Measurements from ENCODE around the gene SNX2. TPM values are rescaled to one million over a fixed set of nuclear protein-coding genes. Genes with fewer than 3 reads are reported as not detected.

SNX2 gene
- total and polyA plus RNA-seq, 9 of the 15 experiments (the other 6 are each of a cell fraction or from before 2014, with no cell fraction given): 35.2 to 86.0 (median 58.1) TPM

GRCh38 chr5:122844910-122845228 lies 70.0 kb downstream of the SNX2 start (continued):
- TF ChIP-seq ZNF609 (CRISPR knock-in tag; IDR thresholded peaks at IDR 0.05; ENCODE audit: borderline replicate concordance) (no peak), ZNF140 (CRISPR knock-in tag; IDR thresholded peaks at IDR 0.05) (no peak), ZNF583 (CRISPR knock-in tag; IDR thresholded peaks at IDR 0.05) (no peak), GABPB2 (CRISPR knock-in tag; conservative IDR thresholded peaks at IDR 0.05) (no peak), THRB (CRISPR knock-in tag; conservative IDR thresholded peaks at IDR 0.05) (no peak), FOXA3 (CRISPR knock-in tag; conservative IDR thresholded peaks at IDR 0.05 in 1 of 2, IDR thresholded peaks at IDR 0.05 in 1 of 2) (no peak), BACH1 (tag; IDR thresholded peaks at IDR 0.05) (peak; percentile 61; the same call in 1 of the 2 replicates), ZNF384 (IDR thresholded peaks at IDR 0.05; ENCODE audit: low read depth, low read length) (no peak), EWSR1 (IDR thresholded peaks at IDR 0.05; ENCODE audit: borderline replicate concordance, low read depth, partially characterized antibody) (no peak), FIP1L1 (IDR thresholded peaks at IDR 0.05; ENCODE audit: low read depth, low read length, poor library complexity, severe bottlenecking) (no peak), ATF1 (CRISPR knock-in tag; IDR thresholded peaks at IDR 0.05) (no peak), ATF1 (tag; IDR thresholded peaks at IDR 0.05) (peak; percentile 40), MEF2A (IDR thresholded peaks at IDR 0.05; ENCODE audit: control insufficient read depth, low read depth, low read length) (no peak), RBM39 (optimal IDR thresholded peaks at IDR 0.05; ENCODE audit: low read depth, low read length) (no peak), HES1 (IDR thresholded peaks at IDR 0.05; ENCODE audit: low read depth) (no peak), BRCA1 (IDR thresholded peaks at IDR 0.05) (no peak), BRCA1 (CRISPR knock-in tag; IDR thresholded peaks at IDR 0.05) (no peak), SMARCE1 (IDR thresholded peaks at IDR 0.05) (peak; percentile 55; the same call in 1 of the 2 replicates), NFRKB (IDR thresholded peaks at IDR 0.05; ENCODE audit: low read depth) (peak; percentile 58; the same call in 1 of the 2 replicates), JUN (IDR thresholded peaks at IDR 0.05; ENCODE audit: borderline replicate concordance, low read depth, low read length) (no peak), JUN (CRISPR knock-in tag; IDR thresholded peaks at IDR 0.05; ENCODE audit: borderline replicate concordance) (no peak), E2F8 (IDR thresholded peaks at IDR 0.05; ENCODE audit: low read depth, partially characterized antibody) (no peak)

Measured in K562 (cell line).